DMS53 (cell line): ENCODE data around the gene NEGR1.

Experiments
- DNase-seq: peaks from one replicate; lab custom pipeline; 2025; lab: John Stamatoyannopoulos, UW

The NEGR1 gene

DNA sequence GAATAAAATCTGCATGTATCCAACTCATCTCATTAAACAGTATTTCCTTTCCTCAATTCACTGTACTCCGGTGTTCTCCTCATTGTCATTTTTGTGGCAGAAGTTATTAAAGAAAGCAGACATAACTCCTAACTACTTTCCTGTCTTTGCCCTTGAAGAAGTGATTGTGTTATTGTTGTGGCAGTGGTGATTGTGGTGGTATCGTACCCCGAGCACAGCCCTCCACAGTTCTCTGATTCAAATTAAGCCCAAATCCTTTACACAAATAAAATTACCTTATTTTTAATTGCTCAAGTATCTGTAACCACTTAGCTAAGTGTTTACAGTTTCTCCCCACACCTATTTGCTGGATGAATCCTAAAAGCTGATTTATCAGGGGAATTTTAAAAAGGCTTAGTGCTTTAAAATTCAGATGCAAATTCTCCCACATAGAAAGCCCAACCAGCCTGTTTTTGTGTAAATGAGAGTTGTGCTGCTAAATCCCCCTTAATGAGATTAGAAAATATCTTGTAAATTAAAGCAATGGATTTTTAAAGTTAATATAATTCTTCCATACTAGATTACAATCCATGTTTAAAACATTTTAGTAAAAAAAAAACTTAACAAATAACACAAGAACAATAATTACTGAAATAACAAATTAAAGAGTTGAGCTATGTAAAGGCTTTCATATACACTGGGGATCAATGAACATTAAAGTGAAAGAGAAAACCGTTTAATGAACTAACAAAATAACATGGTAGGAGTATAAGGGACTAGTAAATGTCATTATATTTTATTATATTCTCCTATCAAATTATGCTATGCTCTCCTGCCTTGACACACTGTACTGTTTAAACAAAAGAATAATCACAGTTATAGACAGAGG lies 259.0 kb downstream of the NEGR1 start:
- DNase-seq: no peak

- no peak for DNase-seq
These were observed 263.8 kb downstream of the NEGR1 start for GRCh38 chr1:72018562-72018961.

GRCh38 chr1:72015006-72015405 lies 267.3 kb downstream of the NEGR1 start:
- DNase-seq: no peak

GRCh38 chr1:72013161-72013560 lies 269.2 kb downstream of the NEGR1 start:
- DNase-seq: no peak

- DNase-seq: no peak
These were observed 270.6 kb downstream of the NEGR1 start for GRCh38 chr1:72011721-72012120.

DNA sequence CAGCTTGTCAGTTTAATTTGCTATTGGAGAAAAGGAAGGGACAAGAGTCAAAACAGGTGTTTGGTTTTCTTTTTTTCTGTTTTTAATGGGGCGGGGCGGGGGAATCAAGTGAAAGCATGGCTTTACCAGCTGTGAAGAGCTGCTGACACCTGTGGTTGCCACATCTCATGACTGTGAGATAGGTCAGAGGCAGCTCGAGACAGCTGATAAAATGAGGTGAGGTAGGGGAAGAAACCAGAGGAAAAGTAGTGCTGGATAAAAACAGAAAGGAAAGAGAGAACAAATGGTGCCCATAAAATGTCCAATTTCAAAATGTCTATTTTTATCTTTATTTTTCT lies 272.3 kb downstream of the NEGR1 start:
- DNase-seq: peak; percentile 53

GRCh38 chr1:72009173-72010093 lies 272.9 kb downstream of the NEGR1 start:
- no peak for DNase-seq

GRCh38 chr1:72007312-72007711 lies 275.0 kb downstream of the NEGR1 start:
- DNase-seq: no peak

GRCh38 chr1:72006092-72006491 lies 276.2 kb downstream of the NEGR1 start:
- DNase-seq: no peak

GRCh38 chr1:72003092-72003491 lies 279.2 kb downstream of the NEGR1 start:
- peak; percentile 82 for DNase-seq

- DNase-seq: peak; percentile 35
These were observed 281.5 kb downstream of the NEGR1 start for GRCh38 chr1:72000809-72001208.

DNA sequence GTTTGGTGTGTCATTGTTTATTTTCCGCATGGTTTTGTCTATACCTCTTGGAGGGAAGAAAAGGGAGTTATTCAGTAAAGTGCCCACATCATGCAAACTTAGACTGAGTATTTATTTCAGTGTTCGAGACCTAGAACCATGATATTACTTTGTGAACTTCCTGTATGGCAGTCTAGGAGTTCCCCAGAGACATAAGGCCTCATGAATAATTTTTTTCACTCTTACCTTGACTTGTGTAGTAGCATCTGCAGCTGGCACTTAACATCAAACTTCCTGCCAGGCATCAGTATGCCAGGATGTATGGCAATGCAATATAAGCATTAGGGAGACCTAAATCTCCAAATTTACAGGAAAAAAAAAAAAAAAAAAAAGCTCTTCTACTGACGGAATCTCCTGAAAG lies 287.7 kb downstream of the NEGR1 start:
- no peak for DNase-seq

- DNase-seq: no peak
These were observed 295.2 kb downstream of the NEGR1 start for GRCh38 chr1:71987181-71987580.

DNA sequence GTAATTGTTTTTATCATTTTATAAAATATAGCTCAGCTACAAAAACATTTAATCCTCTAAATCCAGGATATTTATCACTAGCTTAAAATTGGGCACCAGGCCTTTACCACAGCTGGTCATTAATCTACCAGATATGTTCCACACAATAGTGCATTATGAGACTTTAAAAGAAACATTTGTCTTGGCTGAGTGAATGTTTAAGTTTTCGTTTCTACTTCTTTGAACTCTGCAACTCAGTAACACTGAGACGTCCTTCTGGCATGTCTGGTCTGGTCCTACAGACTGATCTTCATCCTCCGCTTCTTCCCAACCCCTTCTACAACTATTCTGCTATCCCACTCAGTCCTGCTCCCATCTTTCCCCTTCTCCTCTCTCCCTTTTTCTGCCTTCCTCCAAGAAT lies 296.2 kb downstream of the NEGR1 start:
- no peak for DNase-seq

- DNase-seq: no peak
These were observed 301.8 kb downstream of the NEGR1 start for GRCh38 chr1:71980556-71980955.

GRCh38 chr1:71979882-71980281 lies 302.5 kb downstream of the NEGR1 start:
- no peak for DNase-seq

DNA sequence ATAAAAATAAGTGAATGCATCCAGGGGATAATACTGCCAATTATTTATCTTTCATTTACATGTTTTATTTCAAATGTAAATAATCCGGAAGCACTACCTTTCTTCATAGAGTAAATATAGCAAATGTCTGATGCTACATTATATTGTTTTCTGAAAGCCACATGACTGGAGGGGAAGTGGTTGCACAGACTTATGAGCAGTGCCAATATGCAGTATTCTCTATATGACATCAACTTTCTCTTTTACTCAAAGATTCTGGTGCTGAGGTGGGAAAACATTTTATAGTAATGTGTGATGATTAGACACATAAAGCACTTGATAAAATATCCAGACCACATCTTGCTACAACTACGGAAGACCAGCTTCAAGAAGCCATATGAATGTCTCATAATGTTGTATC lies 314.7 kb downstream of the NEGR1 start:
- DNase-seq: no peak

GRCh38 chr1:71964188-71964587 lies 318.2 kb downstream of the NEGR1 start:
- DNase-seq: peak; percentile 41

DNA sequence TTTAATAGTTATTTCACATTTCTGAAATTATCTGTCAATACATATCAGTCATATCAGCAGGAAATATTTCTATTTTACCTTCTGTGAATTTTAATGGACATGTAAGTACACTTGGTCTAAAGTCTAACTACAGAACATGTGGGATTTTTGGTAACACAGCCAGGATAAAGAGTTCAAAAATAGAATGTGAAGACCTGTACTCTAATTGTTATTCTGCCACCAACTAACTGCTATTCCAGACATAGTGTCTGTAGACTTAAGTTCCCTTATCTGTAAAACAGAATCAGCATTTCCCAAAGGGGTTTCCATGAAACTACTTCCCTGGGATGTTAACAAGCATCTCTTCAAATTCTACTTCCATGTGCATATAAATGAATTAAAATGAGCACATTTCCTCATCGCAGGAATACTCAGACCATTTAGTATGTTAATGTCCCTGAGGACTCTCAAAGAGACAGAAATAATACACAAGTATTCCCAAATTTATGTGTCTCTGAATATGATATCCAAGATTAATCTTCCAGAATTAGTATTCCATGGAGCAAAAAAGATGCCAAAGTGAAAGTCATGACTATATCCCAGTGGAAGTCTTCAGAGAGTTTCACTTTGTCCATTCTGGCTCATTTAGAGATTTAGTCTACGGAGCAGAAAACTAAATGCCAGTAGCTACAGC lies 325.6 kb downstream of the NEGR1 start:
- no peak for DNase-seq

- no peak for DNase-seq
These were observed 331.8 kb downstream of the NEGR1 start for GRCh38 chr1:71950579-71950978.

DNA sequence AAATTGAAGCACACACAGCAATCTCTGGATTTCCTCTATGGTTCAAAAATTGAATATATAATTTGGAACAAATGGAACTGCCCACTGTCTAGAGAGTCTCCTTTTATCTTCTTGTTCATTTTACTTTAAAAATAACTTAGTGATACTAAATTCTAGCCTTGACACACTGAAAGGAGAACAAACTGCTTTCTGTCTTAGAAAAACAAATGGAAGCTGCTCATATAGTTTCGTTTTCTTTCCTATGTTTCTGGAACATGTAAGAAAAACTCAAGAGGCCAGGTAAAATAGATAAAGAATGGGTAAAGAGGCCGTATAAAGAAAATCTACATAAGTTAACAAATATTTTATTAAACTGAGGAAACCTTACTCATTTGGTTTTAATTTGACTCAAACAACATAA lies 332.7 kb downstream of the NEGR1 start:
- no peak for DNase-seq

- peak; percentile 7 for DNase-seq
These were observed 333.8 kb downstream of the NEGR1 start for GRCh38 chr1:71948561-71948960.

DNA sequence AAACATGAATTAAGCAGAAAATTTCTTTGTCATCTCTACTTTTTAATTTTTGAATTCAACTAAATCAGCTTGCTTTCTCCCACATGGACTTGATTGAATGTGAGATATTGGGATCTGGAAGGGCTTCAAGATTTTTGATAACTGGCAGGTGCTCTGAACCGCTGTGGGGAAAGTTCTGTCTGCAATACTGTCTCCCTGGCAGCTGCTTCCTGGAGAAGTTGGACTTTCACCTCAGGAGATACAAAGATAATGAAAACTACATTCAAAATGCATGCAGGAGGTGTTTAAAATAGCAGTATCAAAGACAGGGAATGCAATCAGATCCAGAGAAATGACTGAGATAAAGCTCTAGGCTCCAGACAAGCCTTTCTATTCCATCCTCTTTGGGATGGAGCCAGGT lies 338.3 kb downstream of the NEGR1 start:
- DNase-seq: peak; percentile 75
